Mucosa of rectum (tissue), 2 donors: ENCODE results near the gene RAB5A.
"Not testable (repeated sequence)": the region's sequence is repeated elsewhere in the genome, so short reads cannot be mapped to it uniquely, and the experiment has no call there.

Source experiments
- H3K27ac ChIP-seq, 2 donors: one replicate each; pipeline ENCODE4 v1.7.0; 2013; ENCODE audit warnings: inconsistent platforms in 2 of 2, low read depth in 2 of 2, low read length in 2 of 2
- H3K27me3 ChIP-seq, 2 donors: one replicate each; pipeline ENCODE4 v1.7.0; 2013; ENCODE audit warnings: low read length in 2 of 2; ENCODE audit not compliant: control insufficient read depth in 2 of 2, insufficient read depth in 2 of 2
- H3K36me3 ChIP-seq, 2 donors: one replicate each; pipeline ENCODE4 v1.7.0; 2013; ENCODE audit warnings: low read length in 2 of 2; ENCODE audit not compliant: control insufficient read depth in 2 of 2, insufficient read depth in 2 of 2
- H3K4me1 ChIP-seq, 2 donors: one replicate each; pipeline ENCODE4 v1.7.0; 2013; ENCODE audit warnings: low read length in 2 of 2, mild to moderate bottlenecking in 1 of 2; ENCODE audit not compliant: control insufficient read depth in 2 of 2, insufficient read depth in 2 of 2
- H3K4me3 ChIP-seq, 2 donors: one replicate each; pipeline ENCODE4 v1.7.0; 2013; ENCODE audit warnings: low read length in 2 of 2
- H3K9ac ChIP-seq, 2 donors: one replicate each; pipeline ENCODE4 v1.7.0; 2013; ENCODE audit warnings: low read length in 2 of 2, low read depth in 1 of 2, mild to moderate bottlenecking in 1 of 2
- H3K9me3 ChIP-seq, 2 donors: one replicate each; pipeline ENCODE4 v1.7.0; 2013; ENCODE audit warnings: low read length in 2 of 2; ENCODE audit not compliant: control insufficient read depth in 2 of 2
- donor health status: healthy.
- donor health status: Normal muscosa, but diverticular disease.

Gene RAB5A

DNA sequence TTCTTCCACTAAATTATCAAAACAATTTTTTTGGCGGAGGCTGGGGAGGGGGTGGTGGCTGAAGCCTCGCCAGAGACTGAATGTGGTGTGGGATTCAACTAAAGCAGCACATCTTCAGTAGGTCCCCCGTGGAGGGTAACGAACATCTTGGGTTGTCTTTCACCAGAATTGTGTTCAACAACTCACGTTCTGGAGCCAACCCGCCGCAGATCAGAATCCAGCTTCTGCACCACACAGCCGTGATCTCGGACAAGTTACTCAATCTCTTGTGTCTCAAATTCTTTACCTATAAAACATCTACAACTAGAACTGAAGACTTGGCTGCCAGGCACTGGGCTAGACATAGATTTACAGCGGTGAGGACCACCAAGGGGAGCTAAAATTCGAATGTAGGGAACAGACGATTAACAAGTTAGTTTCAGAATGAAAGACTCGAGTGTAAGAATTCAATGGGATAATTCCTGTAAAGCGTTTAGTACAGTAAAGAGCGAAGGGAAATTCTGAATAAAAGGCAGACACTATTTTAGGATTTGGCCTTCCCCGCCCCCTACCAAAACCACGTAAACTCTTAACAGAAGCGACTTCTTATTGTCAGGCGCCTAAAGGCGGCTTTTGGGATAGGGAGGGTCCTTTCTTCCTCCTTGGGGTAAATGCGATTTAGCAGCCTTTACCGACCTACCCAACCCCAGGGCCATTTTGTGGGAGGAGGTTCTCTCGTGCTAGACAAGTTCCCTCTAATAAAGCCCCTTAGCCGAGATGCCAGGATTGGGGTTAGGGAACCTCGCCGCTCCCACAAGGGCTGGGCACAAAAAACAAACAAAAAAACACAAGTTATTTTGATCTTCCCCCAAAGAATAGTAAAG, 697 bp upstream of the RAB5A start:
- peaks cover 0 to 4% of the 10 kb centered on the region in 2 donors for H3K36me3 ChIP-seq
- H3K4me1 ChIP-seq, result peaks cover 20 to 22% of the 10 kb centered on the region in 2 donors
- H3K9ac ChIP-seq, result peak overlapping the region; percentile 93 to 99
- peak overlapping the region; percentile 98 to 99 for H3K27ac ChIP-seq
- H3K27me3 ChIP-seq, result no peaks in the 10 kb centered on the region
- peak overlapping the region; percentile 96 to 98 for H3K4me3 ChIP-seq
- H3K9me3 ChIP-seq, result no peaks in the 10 kb centered on the region

- Histone ChIP-seq H3K27ac (peak overlapping the region; percentile 98 to 99), H3K27me3 (no peaks in the 10 kb centered on the region), H3K9me3 (no peaks in the 10 kb centered on the region), H3K36me3 (peaks cover 6 to 10% of the 10 kb centered on the region in 2 donors), H3K4me1 (peaks cover 20 to 22% of the 10 kb centered on the region in 2 donors), H3K9ac (peak overlapping the region; percentile 92 to 99), H3K4me3 (peak overlapping the region; percentile 96 to 98)
These were observed 790 bp downstream of the RAB5A start for GRCh38 chr3:19947549-19948225.

GRCh38 chr3:19948226-19948591, 1.3 kb downstream of the RAB5A start:
- Histone ChIP-seq H3K4me1 (peaks cover 20 to 22% of the 10 kb centered on the region in 2 donors), H3K4me3 (peak overlapping the region; percentile 96 to 98), H3K9me3 (no peaks in the 10 kb centered on the region), H3K27me3 (no peaks in the 10 kb centered on the region), H3K27ac (peak overlapping the region; percentile 98 to 99), H3K9ac (peak overlapping the region; percentile 92 to 99), H3K36me3 (peaks cover 8 to 10% of the 10 kb centered on the region in 2 donors)

GRCh38 chr3:19950316-19950715, 3.4 kb downstream of the RAB5A start:
- H3K4me3 ChIP-seq, result no peak overlapping the region
- H3K27me3 ChIP-seq, result no peaks in the 10 kb centered on the region
- no peak overlapping the region for H3K27ac ChIP-seq
- H3K36me3 ChIP-seq, result peaks cover 18 to 19% of the 10 kb centered on the region in 2 donors
- H3K9me3 ChIP-seq, result no peaks in the 10 kb centered on the region
- H3K4me1 ChIP-seq, result peaks cover 18 to 20% of the 10 kb centered on the region in 2 donors
- H3K9ac ChIP-seq, result no peak overlapping the region

DNA sequence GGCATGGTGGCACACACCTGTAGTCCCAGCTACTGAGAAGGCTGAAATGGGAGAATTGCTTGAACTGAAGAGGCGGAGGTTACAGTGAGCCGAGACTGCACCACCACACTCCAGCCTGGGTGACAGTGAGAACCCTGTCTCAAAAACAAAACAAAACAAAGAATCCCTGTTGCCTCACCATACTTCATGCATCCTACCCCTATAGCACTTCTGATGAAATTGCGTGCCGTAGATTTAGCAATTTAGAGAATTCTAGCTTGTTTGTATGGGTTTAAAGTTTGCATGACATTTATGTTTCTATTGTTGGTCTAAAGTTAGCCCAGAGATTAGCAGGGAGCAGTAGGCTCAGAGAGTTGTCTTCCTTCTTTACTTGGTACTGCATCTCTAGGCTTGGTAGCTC, 7.8 kb downstream of the RAB5A start:
- no peak overlapping the region for H3K27ac ChIP-seq
- H3K9ac ChIP-seq, result no peak overlapping the region
- no peak overlapping the region for H3K4me3 ChIP-seq
- peaks cover 2% of the 10 kb centered on the region in 2 donors for H3K4me1 ChIP-seq
- H3K36me3 ChIP-seq, result peaks cover 18 to 19% of the 10 kb centered on the region in 2 donors
- H3K27me3 ChIP-seq, result no peaks in the 10 kb centered on the region
- H3K9me3 ChIP-seq, result no peaks in the 10 kb centered on the region

- not testable (repeated sequence) for H3K9me3 ChIP-seq, H3K4me3 ChIP-seq, H3K4me1 ChIP-seq, H3K9ac ChIP-seq, H3K27me3 ChIP-seq, H3K27ac ChIP-seq
- peaks cover 9 to 14% of the 10 kb centered on the region in 2 donors for H3K36me3 ChIP-seq
These were observed 10.5 kb downstream of the RAB5A start for GRCh38 chr3:19957354-19957753.

GRCh38 chr3:19959505-19959904, 12.6 kb downstream of the RAB5A start:
- Histone ChIP-seq H3K9me3 (no peaks in the 10 kb centered on the region), H3K36me3 (peaks cover 5 to 7% of the 10 kb centered on the region in 2 donors), H3K4me3 (no peak overlapping the region), H3K4me1 (no peaks in the 10 kb centered on the region), H3K27me3 (no peaks in the 10 kb centered on the region), H3K9ac (no peak overlapping the region), H3K27ac (no peak overlapping the region)

DNA sequence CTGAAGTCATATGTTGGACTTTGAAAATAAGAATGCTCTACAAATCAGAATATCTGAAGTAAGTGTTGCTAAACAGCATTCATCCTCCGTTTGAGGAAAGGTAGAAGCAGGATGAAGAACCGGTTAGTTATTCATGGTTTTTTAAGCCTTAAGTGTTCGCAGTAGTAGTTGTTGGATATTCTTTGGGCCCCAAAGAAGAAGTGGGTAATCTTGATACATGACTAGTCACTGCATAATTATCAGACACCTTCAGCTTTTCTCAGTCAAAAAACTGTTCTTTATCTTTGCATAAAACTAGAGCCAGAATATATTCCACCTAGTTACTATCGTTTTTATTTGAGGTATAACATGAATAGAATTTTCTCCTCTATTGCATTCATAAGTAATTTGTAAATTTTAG, 13.8 kb downstream of the RAB5A start:
- H3K4me3 ChIP-seq, result no peak overlapping the region
- no peak overlapping the region for H3K27ac ChIP-seq
- H3K9me3 ChIP-seq, result no peaks in the 10 kb centered on the region
- no peaks in the 10 kb centered on the region for H3K36me3 ChIP-seq
- H3K27me3 ChIP-seq, result no peaks in the 10 kb centered on the region
- H3K4me1 ChIP-seq, result no peaks in the 10 kb centered on the region
- no peak overlapping the region for H3K9ac ChIP-seq

- Histone ChIP-seq H3K27ac (no peak overlapping the region), H3K4me3 (no peak overlapping the region), H3K36me3 (no peaks in the 10 kb centered on the region), H3K9me3 (no peaks in the 10 kb centered on the region), H3K27me3 (no peaks in the 10 kb centered on the region), H3K9ac (no peak overlapping the region), H3K4me1 (no peaks in the 10 kb centered on the region)
These were observed 15.1 kb downstream of the RAB5A start for GRCh38 chr3:19961960-19962359.

- Histone ChIP-seq H3K9me3 (no peaks in the 10 kb centered on the region), H3K36me3 (no peaks in the 10 kb centered on the region), H3K4me1 (no peaks in the 10 kb centered on the region), H3K9ac (no peak overlapping the region), H3K27ac (no peak overlapping the region), H3K4me3 (no peak overlapping the region), H3K27me3 (no peaks in the 10 kb centered on the region)
These were observed 20.3 kb downstream of the RAB5A start for GRCh38 chr3:19967208-19967607.
